GM19351 (cell line): ENCODE measurements around the gene FCGR2B.
"Not testable (repeated sequence)": the region's sequence is repeated elsewhere in the genome, so short reads cannot be mapped to it uniquely, and the experiment has no call there.

Experiments
- ATAC-seq: cut with Tn5 transposase; IDR thresholded peaks from one replicate; pipeline ENCODE4 v1.9.1; 2021; ENCODE audit warnings: mild to moderate bottlenecking, moderate library complexity; ENCODE audit not compliant: unreplicated experiment

FCGR2B gene

DNA sequence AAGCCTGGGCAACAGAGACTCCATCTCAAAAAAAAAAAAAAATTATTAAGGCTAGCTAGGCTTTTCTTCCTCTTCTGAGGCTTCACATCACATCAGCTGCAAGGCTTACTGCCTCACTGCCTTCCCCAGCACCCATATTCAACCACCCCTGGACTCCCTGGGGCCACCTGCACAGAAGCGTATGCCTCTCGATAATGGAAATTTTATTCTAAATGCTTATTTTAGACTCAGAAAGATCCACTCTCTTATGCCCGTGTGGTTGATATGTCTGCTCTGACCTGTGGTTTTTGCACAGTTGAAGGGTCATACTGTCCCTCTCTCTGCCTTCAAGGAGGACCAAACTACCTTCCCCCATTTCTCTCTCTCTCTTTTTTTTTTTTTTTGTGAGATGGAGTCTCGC is 42.6 kb downstream of the FCGR2B start:
- no peak for ATAC-seq

DNA sequence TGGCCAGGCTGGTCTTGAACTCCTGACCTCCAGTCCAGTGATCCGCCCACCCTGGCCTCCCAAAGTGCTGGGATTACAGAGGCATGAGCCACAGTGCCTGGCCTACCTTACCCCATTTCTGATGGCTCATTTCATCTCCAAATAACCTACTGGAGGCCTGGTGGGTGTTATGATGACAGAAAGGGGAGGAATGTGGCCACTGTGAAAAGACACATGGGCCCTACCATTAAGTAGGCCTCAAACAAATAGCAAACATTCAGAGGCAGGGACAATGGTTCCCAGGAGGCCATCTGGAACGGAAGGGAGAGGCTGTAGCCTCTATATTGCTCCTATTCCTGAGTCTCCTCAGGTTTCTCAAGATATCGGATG is 43.2 kb downstream of the FCGR2B start:
- no peak for ATAC-seq

GRCh38 chr1:161706482-161707347 is 43.8 kb downstream of the FCGR2B start, which contains the start of gene FCRLA:
FCRLA (plus strand) TSS chr1:161707229; CDS start chr1:161707265, 36 bp downstream.
- ATAC-seq: peak; percentile 64

DNA sequence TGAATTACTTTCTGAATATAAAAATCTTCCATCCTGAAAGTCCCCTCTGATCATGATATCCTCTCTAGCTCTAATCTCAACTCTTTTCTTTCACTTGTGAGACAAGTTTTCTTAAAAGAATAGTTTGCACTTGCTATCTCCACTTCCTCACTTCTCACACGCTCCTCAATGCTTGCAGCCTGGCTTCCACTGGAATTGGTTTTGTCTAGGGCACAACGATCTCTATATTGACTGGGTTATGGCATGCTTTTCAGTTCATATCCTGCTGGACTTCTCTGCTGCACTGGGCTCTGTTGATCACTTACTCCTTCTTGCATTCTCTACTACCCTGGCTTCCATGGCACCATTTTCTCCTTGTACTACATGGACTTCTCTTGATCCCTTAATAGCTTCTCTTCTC is 44.6 kb downstream of the FCGR2B start:
- no peak for ATAC-seq

DNA sequence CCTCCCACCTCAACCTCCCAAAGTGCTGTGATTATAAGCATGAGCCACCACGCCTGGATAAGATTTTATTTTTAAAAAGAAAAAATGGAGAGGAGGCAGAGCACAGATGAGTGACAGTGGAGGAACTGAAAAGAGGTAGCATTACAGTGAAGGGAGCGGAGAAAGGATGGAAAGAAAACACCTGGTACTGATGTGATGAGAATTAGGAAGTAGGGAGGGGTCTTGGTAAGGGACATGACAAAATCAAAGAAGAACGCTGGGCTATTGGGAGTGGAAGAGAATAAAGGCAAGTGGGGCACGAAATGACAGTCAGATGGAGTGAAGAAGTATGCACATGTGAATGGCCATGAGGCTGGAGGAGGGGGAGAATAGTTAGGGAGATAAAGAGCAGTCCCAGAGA is 46.4 kb downstream of the FCGR2B start:
- no peak for ATAC-seq

- no peak for ATAC-seq
Observed at GRCh38 chr1:161710560-161710959, 47.6 kb downstream of the FCGR2B start.

DNA sequence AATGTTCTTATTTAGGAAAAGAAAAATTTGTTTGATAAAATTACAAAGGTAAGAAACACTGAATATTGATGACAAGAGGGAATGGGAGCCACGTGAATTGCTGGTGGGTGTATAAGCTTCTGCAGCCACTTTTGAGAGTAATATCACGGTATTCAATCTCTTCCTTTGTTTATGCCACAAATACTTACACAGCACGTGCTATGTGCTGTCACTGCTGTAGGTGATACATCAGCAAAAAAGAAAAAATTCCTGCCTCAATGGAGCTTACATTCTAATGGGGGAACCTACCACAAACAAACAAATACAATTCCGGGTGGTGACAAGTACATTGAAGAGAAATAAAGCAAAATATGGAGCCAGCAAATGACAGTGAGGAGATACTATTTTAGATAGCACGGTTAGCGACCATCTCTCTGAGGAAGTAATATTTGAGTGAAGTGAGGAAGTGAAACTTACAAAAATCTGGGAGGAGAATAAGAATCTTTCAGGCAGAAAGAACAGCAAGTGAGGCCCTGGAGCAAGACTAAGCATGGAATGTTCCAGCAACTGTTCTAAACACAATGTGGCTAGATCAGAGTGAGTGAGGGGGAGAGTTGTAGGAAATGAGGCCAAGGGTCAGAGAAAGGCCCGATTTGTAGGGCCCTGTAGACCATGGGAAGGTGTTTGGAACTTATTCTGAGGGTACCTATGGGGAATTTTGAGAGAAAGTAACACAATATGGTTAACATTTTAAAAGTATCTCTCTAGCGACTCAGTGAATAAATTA is 55.8 kb downstream of the FCGR2B start:
- ATAC-seq: peak; percentile 71

DNA sequence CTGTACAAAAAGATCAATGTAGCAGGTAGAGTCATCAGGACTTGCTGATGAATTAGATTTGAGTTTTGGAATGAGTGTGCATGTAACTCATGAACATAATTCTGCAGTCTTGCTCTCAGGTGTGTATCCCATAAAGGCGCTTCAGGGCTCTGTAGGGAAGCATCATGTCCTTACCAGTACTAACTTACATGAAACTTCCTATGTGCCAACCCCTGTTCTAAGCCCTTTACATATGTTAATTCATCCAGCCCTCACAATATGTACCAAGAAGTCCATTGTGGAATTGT is 56.3 kb downstream of the FCGR2B start:
- peak; percentile 63 for ATAC-seq

DNA sequence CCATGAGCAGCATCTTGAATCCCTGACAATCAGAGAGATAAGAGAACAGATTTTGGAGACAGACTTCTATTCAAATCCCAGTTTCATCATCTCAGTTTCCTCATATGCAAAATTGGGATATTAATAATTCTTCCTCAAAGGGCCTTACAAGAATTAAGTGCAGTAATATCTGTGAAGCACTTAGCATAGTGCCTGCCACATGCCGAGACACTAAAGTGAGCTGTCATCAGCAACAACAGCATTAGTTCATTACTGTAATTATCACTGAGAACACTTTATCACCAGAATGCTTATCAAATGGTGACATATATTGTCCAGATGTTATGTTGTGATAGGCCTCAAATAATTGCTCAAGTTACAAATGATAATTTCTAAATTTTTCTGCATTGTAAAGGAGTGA is 57.5 kb downstream of the FCGR2B start:
- no peak for ATAC-seq

GRCh38 chr1:161720956-161721737 is 58.2 kb downstream of the FCGR2B start, which contains the start of gene FCRLB:
FCRLB (plus strand) TSS chr1:161721544; CDS start chr1:161722673, 1,129 bp downstream.
- no peak for ATAC-seq

DNA sequence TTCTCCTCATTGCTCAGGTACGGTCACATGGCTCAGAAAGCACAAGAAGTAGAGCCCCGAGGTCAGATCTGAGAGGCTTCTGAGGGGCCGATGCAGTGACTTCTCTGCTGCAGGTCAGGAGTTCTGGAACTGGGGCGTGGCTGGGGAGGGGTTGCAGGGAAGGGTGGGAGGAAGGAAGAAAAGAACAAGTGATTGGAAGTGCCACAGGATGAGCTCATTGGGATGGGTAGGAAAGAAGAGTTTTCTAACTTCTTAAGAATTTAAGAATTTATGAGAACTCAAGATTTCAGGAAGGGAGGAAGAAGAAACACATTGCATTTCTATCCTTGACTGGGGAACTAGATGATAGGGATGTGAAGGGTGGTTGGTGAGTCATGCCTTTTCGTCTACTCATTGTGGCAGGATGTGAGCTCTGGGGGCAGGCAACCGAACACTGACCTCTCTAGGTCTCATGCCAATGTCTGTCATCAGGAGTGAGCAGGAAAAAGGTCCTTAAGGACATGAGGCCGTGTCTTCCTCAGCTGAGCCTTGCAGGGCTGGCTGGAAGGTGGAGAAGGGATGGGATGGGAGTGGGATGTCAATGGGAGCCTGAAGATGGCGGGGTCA is 58.9 kb downstream of the FCGR2B start:
- ATAC-seq: no peak

- ATAC-seq: no peak
Observed at GRCh38 chr1:161722406-161722805, 59.5 kb downstream of the FCGR2B start.

DNA sequence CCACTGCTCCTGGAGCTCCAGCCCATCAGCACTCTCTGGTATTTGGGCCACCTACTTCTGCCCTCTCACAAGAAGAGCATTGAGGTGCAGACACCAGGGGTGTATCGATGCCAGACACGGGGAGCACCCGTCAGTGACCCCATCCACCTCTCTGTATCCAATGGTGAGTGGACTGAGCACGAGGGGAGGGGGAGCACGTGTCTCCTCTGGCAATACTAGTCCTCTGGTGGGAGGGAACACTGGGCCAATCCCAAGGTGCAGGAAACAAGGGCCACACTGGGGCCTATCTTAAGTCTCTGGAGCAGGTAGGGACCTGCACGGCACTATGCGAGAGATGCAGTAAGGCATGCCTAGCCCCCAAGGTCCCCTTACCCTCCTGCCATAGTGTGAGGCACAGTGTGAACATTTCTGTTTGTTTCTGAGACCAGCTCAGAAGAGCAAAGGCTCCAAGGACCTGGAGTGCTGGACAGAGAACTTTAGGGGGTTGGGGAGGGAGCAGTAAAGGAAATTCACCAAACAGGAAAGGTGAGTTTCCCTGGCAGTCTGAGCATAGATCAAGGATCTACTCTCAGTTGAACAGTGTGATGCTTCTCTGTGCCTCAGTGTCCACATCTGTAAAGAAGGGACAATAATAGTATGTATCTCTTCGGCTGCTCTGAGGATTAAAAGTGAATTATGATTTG is 60.7 kb downstream of the FCGR2B start:
- no peak for ATAC-seq

DNA sequence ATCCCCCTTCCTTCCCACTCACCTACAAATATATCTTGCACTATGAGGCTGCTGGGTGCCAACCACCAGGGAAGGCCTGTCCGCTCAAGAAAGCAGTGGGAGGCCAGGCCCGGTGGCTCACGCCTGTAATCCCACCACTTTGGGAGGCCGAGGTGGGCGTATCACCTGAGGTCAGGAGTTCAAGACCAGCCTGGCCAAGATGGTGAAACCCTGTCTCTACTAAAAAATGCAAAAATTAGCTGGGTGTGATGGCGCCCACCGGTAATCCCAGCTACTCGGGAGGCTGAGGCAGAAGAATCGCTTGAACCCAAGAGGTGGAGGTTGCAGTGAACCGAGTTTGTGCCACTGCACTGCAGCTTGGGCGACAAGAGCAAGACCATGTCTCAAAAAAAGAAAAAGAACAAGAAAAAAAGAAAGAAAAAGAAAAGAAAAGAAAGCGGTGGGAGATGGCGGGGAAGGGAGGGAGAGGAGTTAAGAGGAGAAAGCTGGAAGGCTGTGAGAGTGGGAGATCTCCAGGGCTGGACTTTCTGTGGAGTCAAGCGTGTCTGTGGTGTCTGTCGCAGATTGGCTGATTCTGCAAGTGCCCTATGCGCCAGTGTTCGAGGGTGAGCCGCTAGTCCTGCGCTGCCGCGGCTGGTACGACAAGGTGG is 62.4 kb downstream of the FCGR2B start:
- ATAC-seq: not testable (repeated sequence)

DNA sequence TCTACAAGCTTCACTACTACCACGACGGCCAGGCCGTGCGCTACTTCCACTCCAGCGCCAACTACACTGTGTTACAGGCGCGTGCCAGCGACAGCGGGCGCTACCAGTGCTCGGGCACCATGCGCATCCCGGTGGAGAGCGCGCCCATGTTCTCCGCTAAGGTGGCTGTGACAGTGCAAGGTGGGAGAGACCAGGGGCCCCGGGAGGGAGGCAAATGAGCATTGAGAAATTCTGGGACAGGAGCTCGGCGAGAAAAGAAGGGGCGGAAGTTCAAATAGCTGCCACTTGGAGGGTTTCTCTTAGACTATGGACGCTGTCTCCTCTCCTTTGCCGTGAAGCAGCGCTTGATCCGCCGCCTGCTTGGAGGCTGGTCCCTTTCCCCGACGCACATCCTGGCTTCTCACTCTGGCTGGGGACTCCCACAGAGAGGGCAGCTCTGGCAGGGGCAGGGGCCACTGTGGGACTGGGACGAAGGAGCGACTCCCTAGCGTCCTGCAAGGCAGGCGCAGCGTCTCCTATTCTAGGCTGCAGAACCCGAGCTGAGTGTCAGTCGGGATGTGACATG is 63.0 kb downstream of the FCGR2B start:
- ATAC-seq: peak; percentile 20

DNA sequence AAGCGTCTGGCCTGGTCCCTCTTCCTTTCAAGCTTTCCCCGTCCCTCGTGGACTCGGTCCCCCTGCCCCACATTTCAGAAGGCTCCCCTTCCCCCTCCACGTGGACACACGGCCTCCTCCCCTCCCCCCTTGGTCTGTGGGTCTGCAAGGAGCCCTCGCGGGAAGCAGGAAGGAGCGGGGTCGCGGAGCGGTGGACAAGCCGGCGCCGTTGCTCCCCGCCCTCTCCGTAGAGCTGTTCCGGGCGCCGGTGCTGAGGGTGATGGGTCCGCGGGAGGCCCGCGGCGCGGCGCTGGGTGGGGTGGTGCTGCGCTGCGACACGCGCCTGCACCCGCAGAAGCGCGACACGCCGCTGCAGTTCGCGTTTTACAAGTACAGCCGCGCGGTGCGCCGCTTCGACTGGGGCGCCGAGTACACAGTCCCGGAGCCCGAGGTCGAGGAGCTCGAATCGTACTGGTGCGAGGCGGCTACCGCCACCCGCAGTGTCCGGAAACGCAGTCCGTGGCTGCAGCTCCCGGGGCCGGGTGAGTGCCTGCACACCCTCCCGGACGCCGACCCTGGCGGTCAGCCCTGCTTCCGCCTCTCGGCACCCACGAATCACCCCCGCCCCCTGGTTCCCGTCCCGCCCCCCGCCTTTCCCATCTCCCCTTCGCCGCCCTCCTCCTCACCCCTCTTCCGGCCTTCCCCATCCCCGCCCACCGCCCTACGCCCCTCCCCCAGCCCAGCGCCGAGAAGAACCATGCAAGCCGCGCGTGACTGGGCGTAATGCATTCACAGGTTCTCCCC is 63.7 kb downstream of the FCGR2B start:
- ATAC-seq: peak; percentile 49

DNA sequence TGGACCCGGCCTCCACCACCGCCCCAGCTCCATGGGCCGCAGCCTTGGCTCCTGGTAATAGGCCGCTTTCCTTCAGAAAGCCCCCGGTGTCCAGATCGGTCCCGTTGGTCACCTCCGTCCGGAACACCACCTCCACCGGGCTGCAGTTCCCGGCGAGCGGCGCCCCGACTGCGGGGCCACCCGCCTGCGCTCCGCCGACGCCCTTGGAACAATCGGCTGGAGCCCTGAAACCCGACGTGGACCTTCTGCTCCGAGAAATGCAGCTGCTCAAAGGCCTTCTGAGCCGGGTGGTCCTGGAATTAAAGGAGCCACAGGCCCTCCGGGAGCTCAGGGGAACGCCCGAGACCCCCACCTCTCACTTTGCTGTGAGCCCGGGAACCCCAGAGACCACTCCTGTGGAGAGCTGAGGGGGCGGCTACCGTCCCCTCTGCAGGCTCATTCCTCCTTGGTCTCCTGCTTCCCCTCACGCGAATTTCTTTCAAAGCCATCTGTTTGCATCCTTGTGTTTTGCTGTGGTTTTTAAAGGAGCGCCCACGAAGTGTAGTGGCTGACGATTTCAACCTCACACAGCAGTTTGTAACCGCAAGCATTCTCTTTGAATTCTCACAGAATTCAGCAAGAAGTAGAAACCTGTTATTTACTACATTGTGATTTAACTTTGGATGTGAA is 64.4 kb downstream of the FCGR2B start:
- ATAC-seq: no peak
